Measurements from ENCODE around the gene SRCAP. TPM values are rescaled to one million over a fixed set of nuclear protein-coding genes. Genes with fewer than 3 reads are reported as not detected.

Gene SRCAP
- total RNA-seq, 1 donor from 2014 or later, result 66.6 TPM

DNA sequence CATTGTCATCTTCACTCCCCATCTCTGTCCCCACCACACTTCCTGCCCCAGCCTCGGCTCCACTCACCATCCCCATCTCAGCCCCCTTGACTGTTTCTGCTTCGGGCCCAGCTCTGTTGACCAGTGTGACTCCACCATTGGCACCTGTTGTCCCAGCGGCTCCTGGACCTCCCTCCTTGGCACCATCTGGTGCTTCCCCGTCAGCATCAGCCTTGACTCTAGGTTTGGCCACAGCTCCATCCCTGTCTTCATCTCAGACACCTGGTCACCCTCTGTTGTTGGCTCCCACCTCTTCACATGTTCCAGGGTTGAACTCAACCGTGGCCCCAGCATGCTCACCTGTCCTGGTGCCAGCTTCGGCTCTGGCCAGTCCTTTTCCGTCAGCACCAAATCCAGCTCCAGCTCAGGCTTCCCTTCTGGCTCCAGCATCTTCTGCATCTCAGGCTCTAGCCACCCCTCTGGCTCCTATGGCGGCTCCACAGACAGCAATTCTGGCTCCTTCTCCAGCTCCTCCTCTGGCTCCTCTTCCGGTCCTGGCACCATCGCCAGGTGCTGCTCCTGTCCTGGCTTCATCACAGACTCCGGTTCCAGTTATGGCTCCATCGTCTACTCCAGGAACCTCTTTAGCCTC lies 24.9 kb downstream of the SRCAP start:
- DNase-seq (no peak), ATAC-seq (no peak)
- TF ChIP-seq, protein P1, sequence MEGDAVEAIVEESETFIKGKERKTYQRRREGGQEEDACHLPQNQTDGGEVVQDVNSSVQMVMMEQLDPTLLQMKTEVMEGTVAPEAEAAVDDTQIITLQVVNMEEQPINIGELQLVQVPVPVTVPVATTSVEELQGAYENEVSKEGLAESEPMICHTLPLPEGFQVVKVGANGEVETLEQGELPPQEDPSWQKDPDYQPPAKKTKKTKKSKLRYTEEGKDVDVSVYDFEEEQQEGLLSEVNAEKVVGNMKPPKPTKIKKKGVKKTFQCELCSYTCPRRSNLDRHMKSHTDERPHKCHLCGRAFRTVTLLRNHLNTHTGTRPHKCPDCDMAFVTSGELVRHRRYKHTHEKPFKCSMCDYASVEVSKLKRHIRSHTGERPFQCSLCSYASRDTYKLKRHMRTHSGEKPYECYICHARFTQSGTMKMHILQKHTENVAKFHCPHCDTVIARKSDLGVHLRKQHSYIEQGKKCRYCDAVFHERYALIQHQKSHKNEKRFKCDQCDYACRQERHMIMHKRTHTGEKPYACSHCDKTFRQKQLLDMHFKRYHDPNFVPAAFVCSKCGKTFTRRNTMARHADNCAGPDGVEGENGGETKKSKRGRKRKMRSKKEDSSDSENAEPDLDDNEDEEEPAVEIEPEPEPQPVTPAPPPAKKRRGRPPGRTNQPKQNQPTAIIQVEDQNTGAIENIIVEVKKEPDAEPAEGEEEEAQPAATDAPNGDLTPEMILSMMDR (IDR thresholded peaks at IDR 0.05), result no peak
- no peak overlapping the region for H3K4me3 ChIP-seq
- no peaks in the 10 kb centered on the region for H3K27me3 ChIP-seq
- H3K9me3 ChIP-seq, result no peaks in the 10 kb centered on the region
- H3K4me1 ChIP-seq, result no peaks in the 10 kb centered on the region
- intact Hi-C loops (cut with DNase I), result no loop called here
- H3K36me3 ChIP-seq, result peaks cover 99% of the 10 kb centered on the region
- H3K27ac ChIP-seq, result no peak overlapping the region

DNA sequence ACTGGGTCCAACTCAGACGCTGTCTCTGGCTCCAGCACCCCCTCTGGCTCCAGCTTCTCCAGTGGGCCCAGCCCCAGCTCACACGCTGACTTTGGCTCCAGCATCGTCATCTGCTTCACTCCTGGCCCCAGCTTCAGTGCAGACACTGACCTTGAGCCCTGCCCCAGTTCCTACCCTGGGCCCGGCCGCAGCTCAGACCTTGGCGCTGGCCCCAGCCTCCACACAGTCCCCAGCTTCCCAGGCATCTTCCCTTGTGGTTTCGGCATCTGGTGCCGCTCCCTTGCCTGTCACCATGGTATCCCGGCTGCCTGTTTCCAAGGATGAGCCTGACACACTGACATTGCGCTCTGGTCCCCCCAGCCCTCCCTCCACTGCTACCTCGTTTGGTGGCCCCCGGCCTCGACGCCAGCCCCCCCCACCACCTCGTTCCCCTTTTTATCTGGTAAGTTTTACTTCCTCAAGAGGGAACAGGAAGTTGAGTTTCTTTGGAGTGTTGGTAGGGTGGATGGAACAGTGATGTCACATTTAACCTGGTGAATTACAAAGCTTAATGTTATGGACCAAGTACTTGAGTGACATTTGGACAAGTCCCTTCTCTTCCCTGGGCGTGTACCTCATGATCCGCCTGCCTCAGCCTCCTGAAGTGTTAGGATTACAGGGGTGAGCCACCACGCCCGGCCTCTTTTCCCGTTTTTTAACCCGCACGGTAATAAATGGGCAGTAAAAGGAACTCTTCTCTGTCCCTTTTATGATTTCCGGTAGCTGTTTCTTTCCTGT lies 25.9 kb downstream of the SRCAP start:
- Histone ChIP-seq H3K27ac (no peak overlapping the region), H3K9me3 (no peaks in the 10 kb centered on the region), H3K4me3 (no peak overlapping the region), H3K36me3 (peaks cover 99% of the 10 kb centered on the region), H3K27me3 (no peaks in the 10 kb centered on the region), H3K4me1 (no peaks in the 10 kb centered on the region)
- intact Hi-C loops (cut with DNase I), result no loop called here
- ATAC-seq, result peak; percentile 73
- TF ChIP-seq, protein P1 (IDR thresholded peaks at IDR 0.05), result no peak
- DNase-seq, result peak; percentile 76

DNA sequence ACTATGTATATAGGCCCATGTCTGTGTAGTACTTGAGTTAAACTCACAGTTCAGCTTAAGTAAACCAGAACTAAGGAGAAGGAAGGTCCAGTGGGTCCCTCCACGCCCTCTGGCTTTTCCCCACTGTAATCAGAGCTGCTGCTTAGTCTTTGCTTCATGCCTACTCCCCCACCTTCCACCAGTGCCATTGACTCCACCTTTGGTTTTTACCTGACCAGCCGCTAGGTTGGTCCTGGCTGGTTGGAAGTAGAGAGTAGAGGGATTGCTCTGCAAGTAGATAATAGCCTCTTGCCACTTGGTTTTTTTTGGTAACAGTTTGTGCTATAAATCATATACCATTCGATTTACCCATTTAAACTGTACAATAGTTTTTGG lies 26.4 kb downstream of the SRCAP start:
- ATAC-seq, result no peak
- no peaks in the 10 kb centered on the region for H3K4me1 ChIP-seq
- intact Hi-C loops (cut with DNase I), result no loop called here
- TF ChIP-seq, protein P1 (IDR thresholded peaks at IDR 0.05), result no peak
- no peak for DNase-seq
- H3K36me3 ChIP-seq, result peaks cover 99% of the 10 kb centered on the region
- H3K4me3 ChIP-seq, result no peak overlapping the region
- no peak overlapping the region for H3K27ac ChIP-seq
- H3K9me3 ChIP-seq, result no peaks in the 10 kb centered on the region
- no peaks in the 10 kb centered on the region for H3K27me3 ChIP-seq

DNA sequence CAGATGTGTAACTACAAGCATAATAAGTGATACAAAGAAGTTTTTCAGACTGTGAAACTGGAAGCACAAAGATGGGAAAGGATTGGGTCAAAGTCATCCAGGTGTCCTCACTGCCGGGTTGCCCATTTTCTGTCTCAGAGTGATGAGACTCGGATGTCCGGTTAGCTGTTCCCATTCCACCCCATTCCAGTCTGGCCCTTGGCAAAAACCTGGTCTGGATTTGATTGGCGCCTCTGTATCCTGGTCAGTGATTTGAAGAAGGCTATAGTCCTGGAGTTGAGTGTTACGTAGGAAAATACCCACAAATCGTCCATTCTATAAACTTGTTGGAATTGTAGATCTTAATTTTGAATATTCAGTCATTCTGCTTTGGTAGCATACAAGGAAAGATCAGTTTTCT lies 29.4 kb downstream of the SRCAP start:
- H3K9me3 ChIP-seq, result no peaks in the 10 kb centered on the region
- H3K4me1 ChIP-seq, result no peaks in the 10 kb centered on the region
- TF ChIP-seq, protein P1 (IDR thresholded peaks at IDR 0.05), result no peak
- intact Hi-C loops (cut with DNase I), result no loop called here
- no peak overlapping the region for H3K4me3 ChIP-seq
- H3K27ac ChIP-seq, result no peak overlapping the region
- H3K36me3 ChIP-seq, result peaks cover 99% of the 10 kb centered on the region
- DNase-seq (no peak), ATAC-seq (no peak)
- H3K27me3 ChIP-seq, result no peaks in the 10 kb centered on the region

DNA sequence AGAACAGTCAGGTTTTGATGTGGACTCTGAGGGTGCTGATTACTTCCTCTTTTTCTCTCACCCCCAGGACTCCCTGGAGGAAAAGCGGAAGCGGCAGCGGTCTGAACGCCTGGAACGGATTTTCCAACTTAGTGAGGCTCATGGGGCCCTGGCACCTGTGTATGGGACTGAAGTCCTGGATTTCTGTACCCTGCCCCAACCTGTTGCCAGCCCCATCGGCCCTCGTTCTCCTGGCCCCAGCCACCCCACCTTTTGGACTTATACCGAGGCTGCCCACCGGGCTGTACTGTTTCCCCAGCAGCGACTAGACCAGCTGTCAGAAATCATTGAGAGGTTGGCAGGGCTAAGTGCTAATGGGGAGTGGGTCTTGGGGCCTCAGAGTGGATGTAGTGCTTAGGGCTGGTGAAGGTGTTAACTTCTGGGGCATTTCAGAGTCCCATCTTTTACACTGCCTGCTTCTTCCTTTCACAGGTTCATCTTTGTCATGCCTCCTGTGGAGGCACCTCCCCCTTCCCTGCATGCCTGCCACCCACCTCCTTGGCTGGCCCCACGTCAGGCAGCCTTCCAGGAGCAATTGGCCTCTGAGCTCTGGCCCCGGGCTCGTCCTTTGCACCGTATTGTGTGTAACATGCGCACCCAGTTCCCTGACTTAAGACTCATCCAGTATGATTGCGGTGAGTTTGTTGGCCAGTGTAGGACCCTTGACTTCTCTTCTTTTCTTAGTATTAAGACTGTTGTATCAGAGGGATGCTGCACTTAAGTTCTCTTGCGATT lies 30.1 kb downstream of the SRCAP start:
- peaks cover 99% of the 10 kb centered on the region for H3K36me3 ChIP-seq
- no peak overlapping the region for H3K4me3 ChIP-seq
- H3K4me1 ChIP-seq, result no peaks in the 10 kb centered on the region
- no peak overlapping the region for H3K27ac ChIP-seq
- ATAC-seq (peak; percentile 64), DNase-seq (no peak)
- TF ChIP-seq, protein P1 (IDR thresholded peaks at IDR 0.05), result no peak
- H3K9me3 ChIP-seq, result no peaks in the 10 kb centered on the region
- intact Hi-C loops (cut with DNase I), result no loop called here
- no peaks in the 10 kb centered on the region for H3K27me3 ChIP-seq
